Stimulated activated naive CD8-positive, alpha-beta T cell treated with anti-CD3 and anti-CD28 coated beads, Interleukin-15, Interleukin-2, amounts not matched to agents 100 ng/mL and 50 ng/mL, for 24 hours (primary cell): ENCODE data around the gene PRKAR1B.
"Not testable (repeated sequence)": the region's sequence is repeated elsewhere in the genome, so short reads cannot be mapped to it uniquely, and the experiment has no call there.

Experiments
- H3K27ac Mint-ChIP-seq: one replicate; pipeline ENCODE4 v1.8.0; 2021; ENCODE audit warnings: mild to moderate bottlenecking, mixed read lengths
- H3K27me3 Mint-ChIP-seq: one replicate; pipeline ENCODE4 v1.8.0; 2021; ENCODE audit warnings: mixed read lengths
- H3K36me3 Mint-ChIP-seq: one replicate; pipeline ENCODE4 v1.8.0; 2021; ENCODE audit warnings: low read depth, mixed read lengths
- H3K4me1 Mint-ChIP-seq: one replicate; pipeline ENCODE4 v1.8.0; 2021; ENCODE audit warnings: low read depth, mixed read lengths
- H3K4me3 Mint-ChIP-seq: one replicate; pipeline ENCODE4 v1.8.0; 2021; ENCODE audit warnings: mild to moderate bottlenecking, mixed read lengths
- H3K9me3 Mint-ChIP-seq: one replicate; pipeline ENCODE4 v1.8.0; 2021; ENCODE audit warnings: mixed read lengths

The PRKAR1B gene

DNA sequence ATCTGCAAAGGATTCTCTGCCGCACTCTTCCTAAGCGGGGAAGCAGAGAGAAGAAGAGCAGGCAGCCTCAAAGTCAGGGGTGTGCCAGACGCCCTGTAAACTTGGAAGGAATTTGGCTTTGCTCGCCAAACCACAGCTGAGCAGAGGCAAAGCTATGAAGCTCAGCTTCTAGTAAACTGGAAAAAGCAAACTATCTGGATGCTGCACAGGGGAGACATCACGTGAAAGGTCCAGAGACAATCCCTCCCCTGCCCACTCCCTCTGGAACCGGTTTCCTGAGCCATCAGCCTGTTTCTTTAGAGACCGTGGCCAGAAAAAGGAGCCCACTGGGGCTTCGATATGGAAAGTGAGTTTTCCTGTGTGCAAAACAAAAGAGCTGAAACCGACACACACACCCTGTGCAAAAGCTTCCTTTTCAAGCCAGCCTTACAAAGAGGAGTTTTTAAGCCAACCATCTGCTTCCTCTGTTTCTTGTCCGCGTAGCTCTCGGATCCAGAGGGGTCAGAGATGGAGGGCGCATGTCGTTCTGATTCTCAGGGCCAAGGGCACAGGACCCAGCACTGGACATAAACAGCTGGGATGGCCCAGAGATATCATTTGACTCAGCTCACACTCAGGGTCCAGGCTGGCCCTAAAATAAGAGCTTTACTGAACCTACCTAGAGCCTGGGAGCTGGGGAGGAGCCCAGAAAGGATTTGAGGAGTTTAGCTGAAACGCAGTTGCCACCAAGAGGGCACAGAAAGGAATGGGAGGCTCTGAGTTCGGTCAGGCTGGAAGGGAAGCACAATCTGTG lies 58.7 kb downstream of the PRKAR1B start:
- Mint-ChIP-seq H3K27me3 (no peaks in the 10 kb centered on the region), H3K4me1 (no peaks in the 10 kb centered on the region), H3K9me3 (peaks cover 5% of the 10 kb centered on the region), H3K4me3 (no peak overlapping the region), H3K36me3 (peaks cover 15% of the 10 kb centered on the region), H3K27ac (no peak overlapping the region)

DNA sequence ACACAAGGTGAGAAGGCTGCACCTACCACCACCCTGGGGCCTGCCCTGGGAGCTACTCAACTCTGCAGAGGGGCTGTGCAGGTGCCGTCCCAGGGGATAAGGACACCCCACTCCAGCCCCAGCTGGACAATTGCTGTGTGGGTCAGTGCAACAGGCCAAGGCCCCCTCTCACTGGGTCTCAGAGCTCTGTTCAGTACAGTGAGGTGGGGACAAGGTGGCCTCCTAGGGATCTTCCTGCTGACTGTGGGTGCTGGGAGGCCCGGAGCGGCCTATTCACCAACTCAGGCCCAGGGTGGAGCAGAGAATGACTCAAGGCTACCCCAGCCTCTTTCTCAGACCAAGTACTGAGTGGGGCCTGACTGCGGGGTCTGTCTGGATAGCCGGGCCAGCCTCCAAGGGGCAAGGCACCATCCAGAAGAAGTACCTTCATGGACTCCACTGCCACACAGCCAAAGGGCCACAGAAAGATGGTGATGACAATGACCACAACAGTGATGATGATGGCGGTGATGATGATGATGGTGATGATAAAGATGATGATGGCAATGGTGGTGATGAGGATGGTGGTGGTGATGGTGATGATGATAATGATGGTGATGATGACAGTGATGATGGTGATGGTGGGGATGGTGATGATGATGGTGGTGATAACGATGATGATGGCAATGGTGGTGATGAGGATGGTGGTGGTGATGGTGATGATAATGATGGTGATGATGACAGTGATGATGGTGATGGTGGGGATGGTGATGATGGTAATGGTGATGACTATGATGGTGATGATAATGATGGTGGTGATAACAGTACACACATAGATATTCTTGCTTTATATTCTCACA lies 60.4 kb downstream of the PRKAR1B start:
- Mint-ChIP-seq H3K27me3 (no peaks in the 10 kb centered on the region), H3K9me3 (peaks cover 5% of the 10 kb centered on the region), H3K27ac (no peak overlapping the region), H3K4me3 (no peak overlapping the region), H3K4me1 (peaks cover 10% of the 10 kb centered on the region), H3K36me3 (peaks cover 12% of the 10 kb centered on the region)

DNA sequence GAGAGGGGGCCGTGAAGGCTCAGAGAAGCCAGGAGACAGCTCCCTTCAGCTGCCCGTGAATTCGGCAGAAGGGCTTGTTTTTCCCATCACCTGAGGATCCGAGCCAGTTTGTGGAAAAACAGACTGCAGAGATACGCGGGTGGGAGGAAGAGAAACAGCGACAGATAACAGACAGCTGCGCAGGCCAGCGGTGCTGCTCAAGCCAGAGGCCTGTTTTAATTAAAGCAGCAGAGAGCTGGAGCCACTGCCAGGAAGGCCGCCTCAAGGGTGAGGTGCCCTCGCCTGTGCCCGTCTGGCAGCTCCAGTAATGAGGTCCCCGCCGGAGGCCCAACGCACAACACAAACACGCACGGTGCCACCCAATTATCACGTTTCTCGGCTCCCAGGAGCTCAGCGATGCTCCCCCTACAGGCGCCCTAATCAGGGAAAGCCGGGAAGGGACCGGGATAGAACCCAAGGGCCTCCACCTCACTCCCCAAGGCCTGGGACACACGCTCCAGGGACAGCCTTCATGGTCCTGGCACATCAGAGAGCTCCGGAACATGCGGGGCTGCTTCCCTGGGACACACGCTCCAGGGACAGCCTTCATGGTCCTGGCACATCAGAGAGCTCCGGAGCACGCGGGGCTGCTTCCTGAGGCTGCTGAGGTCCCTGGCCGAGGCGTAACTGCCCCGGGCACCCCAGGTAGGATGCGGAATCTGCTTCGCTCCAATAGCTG lies 61.2 kb downstream of the PRKAR1B start:
- Mint-ChIP-seq H3K4me3 (no peak overlapping the region), H3K27ac (no peak overlapping the region), H3K4me1 (peaks cover 10% of the 10 kb centered on the region), H3K27me3 (no peaks in the 10 kb centered on the region), H3K9me3 (peaks cover 5% of the 10 kb centered on the region), H3K36me3 (peaks cover 11% of the 10 kb centered on the region)

DNA sequence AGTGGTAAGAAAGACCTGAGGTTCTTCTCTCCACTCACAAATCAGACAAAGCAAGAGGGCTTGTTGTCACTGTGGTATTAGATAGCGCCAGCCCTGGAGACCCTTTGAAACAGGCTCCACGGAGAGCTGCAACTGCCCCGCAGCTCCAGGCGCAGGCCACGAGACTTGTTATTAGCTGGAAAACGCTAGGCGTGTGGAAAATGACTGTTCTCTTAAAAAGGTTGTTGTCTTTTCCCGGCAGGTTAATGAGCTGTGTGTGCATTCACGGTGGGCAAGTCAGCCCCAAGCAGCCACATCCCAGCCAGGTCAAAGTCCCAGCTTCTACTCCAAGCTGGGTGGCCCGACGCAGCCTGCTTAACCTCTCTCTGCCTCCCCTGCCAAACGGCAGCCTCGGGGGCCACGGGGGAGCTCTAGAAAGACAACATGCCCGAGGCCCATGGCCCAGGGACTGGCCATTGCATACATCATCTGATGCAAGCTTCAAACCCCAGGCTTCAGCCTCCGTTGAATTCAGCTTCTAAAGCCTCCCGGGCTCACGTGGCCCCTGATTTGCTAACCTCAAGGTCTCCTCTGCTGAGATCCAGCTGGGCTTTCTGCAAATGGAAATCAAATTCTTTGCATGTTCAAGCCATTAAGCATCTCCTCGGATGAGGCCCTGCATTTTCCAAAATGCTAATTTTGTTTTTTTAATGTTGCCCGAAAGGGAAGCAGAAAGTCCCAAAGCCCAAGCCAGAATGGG lies 61.9 kb downstream of the PRKAR1B start:
- no peaks in the 10 kb centered on the region for H3K27me3 Mint-ChIP-seq
- H3K27ac Mint-ChIP-seq = no peak overlapping the region
- peaks cover 11% of the 10 kb centered on the region for H3K36me3 Mint-ChIP-seq

GRCh38 chr7:664402-664775 lies 62.7 kb downstream of the PRKAR1B start:
- H3K27ac Mint-ChIP-seq = no peak overlapping the region
- H3K4me1 Mint-ChIP-seq = peaks cover 10% of the 10 kb centered on the region
- peaks cover 5% of the 10 kb centered on the region for H3K9me3 Mint-ChIP-seq
- H3K4me3 Mint-ChIP-seq = no peak overlapping the region
- H3K36me3 Mint-ChIP-seq = peaks cover 11% of the 10 kb centered on the region
- no peaks in the 10 kb centered on the region for H3K27me3 Mint-ChIP-seq

More for the DNA sequence above, 61.9 kb downstream of the PRKAR1B start:
- no peak overlapping the region for H3K4me3 Mint-ChIP-seq
- peaks cover 10% of the 10 kb centered on the region for H3K4me1 Mint-ChIP-seq
- H3K9me3 Mint-ChIP-seq = peaks cover 5% of the 10 kb centered on the region

DNA sequence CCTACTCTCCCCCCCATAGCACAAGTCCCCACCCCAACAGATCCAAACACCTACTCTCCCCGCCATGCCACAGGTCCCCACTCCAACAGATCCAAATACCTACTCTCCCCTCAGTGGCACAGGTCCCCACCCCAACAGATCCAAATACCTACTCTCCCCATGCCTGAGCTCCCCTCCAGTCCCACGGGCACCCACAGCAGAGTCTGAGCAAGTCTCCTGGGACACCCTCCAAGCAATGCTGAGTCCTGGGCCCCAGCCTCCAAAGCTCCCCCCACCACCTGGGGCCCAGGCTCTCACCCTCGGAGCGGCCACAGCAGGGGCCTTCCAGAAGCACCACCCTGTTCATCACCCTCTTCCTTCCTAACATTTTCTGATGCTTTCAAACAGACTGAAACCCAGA lies 64.5 kb downstream of the PRKAR1B start:
- peaks cover 10% of the 10 kb centered on the region for H3K4me1 Mint-ChIP-seq
- no peaks in the 10 kb centered on the region for H3K27me3 Mint-ChIP-seq
- peaks cover 13% of the 10 kb centered on the region for H3K36me3 Mint-ChIP-seq
- no peak overlapping the region for H3K4me3 Mint-ChIP-seq
- H3K9me3 Mint-ChIP-seq = peaks cover 4% of the 10 kb centered on the region
- peak overlapping the region; percentile 76 for H3K27ac Mint-ChIP-seq

- Mint-ChIP-seq H3K27ac (no peak overlapping the region), H3K4me1 (peaks cover 10% of the 10 kb centered on the region), H3K4me3 (no peak overlapping the region), H3K36me3 (peaks cover 13% of the 10 kb centered on the region), H3K27me3 (no peaks in the 10 kb centered on the region), H3K9me3 (peaks cover 4% of the 10 kb centered on the region)
Observed at GRCh38 chr7:659996-660395, 67.1 kb downstream of the PRKAR1B start.

DNA sequence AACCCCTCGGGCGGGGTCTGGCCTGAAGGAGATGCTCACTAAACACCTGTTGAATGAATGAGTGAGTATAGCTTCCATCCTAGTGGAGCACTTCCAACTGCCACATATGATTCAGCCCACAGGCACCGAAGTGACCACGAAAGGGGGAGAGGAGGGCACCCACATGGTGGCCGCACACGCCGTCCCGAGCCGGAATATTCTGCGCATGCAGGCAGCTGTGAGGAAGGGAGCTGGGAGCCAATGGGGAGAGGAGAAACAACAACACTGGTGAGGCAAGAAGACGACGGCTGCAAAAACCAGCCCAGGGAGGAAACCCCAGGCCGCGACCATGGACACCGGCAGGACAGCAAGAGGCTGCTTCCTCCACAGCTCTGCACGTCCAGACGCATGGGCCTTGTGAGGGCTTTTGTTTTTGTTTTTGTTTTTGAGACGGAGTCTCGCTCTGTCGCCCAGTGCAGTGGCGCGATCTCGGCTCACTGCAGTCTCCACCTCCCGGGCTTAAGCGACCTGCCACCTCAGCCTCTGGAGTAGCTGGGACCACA lies 67.7 kb downstream of the PRKAR1B start:
- H3K4me1 Mint-ChIP-seq = peaks cover 10% of the 10 kb centered on the region
- H3K36me3 Mint-ChIP-seq = peaks cover 13% of the 10 kb centered on the region
- H3K9me3 Mint-ChIP-seq = peaks cover 4% of the 10 kb centered on the region
- no peak overlapping the region for H3K4me3 Mint-ChIP-seq
- H3K27me3 Mint-ChIP-seq = no peaks in the 10 kb centered on the region
- H3K27ac Mint-ChIP-seq = no peak overlapping the region

GRCh38 chr7:657565-658119 lies 69.4 kb downstream of the PRKAR1B start:
- Mint-ChIP-seq H3K4me3 (no peak overlapping the region), H3K27me3 (no peaks in the 10 kb centered on the region), H3K36me3 (peaks cover 13% of the 10 kb centered on the region), H3K4me1 (peaks cover 4% of the 10 kb centered on the region), H3K27ac (no peak overlapping the region), H3K9me3 (peaks cover 4% of the 10 kb centered on the region)

DNA sequence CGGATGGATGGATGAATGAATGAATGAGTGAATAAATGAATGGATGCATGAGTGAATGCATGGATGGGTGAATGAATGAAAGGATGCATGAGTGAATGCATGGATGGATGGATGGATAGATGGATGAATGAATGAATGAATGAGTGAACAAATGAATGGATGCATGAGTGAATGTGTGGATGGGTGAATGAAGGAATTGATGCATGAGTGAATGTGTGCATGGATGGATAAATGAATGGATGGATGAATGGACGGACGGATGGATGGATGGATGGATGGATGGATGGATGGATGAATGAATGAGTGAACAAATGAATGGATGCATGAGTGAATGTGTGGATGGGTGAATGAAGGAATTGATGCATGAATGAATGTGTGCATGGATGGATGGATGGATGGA lies 70.1 kb downstream of the PRKAR1B start:
- H3K27me3 Mint-ChIP-seq, H3K27ac Mint-ChIP-seq, H3K4me1 Mint-ChIP-seq, H3K4me3 Mint-ChIP-seq, H3K9me3 Mint-ChIP-seq: not testable (repeated sequence)
- H3K36me3 Mint-ChIP-seq = peaks cover 13% of the 10 kb centered on the region

DNA sequence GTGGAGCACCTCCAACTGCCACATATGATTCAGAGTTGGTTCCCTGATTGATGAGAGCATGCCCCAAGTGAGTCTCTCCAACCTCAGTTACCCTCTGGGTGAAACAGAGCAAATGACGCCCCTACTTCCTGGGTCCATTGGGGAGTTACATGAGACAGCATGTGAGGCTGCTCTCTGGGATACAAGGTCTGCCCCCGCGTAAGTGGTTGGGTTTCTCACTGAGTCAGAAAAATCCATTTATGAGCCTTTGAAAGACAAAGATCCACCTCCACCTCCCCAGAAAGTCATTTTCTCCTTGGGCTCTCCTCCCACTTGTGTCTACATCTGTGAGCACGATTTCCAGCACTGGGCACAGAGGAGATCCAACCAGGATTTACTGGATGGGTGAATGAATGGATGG lies 71.3 kb downstream of the PRKAR1B start:
- peaks cover 13% of the 10 kb centered on the region for H3K36me3 Mint-ChIP-seq
- H3K27me3 Mint-ChIP-seq = no peaks in the 10 kb centered on the region
- H3K27ac Mint-ChIP-seq = no peak overlapping the region
- H3K9me3 Mint-ChIP-seq = peaks cover 4% of the 10 kb centered on the region
- no peaks in the 10 kb centered on the region for H3K4me1 Mint-ChIP-seq
- H3K4me3 Mint-ChIP-seq = no peak overlapping the region

- Mint-ChIP-seq H3K27me3 (no peaks in the 10 kb centered on the region), H3K9me3 (peaks cover 1% of the 10 kb centered on the region), H3K36me3 (peaks cover 12% of the 10 kb centered on the region), H3K4me3 (no peak overlapping the region), H3K4me1 (no peaks in the 10 kb centered on the region), H3K27ac (no peak overlapping the region)
Observed at GRCh38 chr7:653829-654764, 73.0 kb downstream of the PRKAR1B start.

- no peaks in the 10 kb centered on the region for H3K9me3 Mint-ChIP-seq
- H3K27ac Mint-ChIP-seq = no peak overlapping the region
- H3K27me3 Mint-ChIP-seq = no peaks in the 10 kb centered on the region
- no peaks in the 10 kb centered on the region for H3K4me1 Mint-ChIP-seq
- H3K4me3 Mint-ChIP-seq = no peak overlapping the region
- H3K36me3 Mint-ChIP-seq = peaks cover 4% of the 10 kb centered on the region
Observed at GRCh38 chr7:652881-653280, 74.2 kb downstream of the PRKAR1B start.
